ENCODE data around the gene LIPG.

DNA sequence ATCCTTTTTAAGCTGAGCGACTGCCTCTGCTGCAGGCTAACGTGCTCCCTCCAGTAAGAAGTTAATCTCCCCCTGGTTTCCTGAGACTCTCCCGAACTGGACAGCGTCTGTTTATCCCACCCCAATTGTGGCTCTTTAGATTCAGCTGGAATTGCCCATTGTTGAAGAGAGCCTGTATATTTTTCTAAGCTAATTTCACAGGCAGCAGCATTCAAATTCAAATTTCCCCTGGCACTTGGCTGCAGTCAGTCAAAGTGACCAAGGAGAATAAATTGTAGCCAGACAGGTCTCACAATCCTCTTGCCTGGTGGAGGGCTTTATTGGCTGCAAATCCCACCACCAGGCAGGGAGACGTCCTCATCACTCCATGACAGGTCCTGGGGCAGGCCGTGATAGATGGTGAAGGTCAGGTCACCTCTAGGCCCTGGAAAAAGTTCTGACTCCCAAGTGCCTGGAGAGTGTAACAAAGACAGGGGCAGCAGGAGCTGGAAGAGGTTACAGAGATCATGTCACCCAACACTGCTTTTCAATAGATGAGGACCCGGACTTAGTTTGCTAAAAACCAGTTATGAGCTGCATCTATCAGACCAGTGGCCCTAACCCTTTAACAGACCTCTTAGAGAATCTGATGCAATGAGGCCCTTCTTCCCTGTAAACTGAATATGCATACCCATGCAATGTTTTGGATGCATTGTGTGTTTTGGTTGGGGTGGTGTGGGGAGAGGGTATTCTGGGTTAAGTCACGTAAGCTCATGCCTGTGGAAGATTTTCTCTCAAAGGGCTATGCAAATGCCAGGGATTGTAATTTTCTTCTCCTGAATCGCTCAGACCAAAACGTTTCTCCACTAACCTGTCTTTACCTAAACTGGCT is 42.5 kb upstream of the LIPG start:
- TF ChIP-seq POLR2A (IDR thresholded peaks at IDR 0.05; ENCODE audit: low read depth) (no peak), CTCF (IDR thresholded peaks at IDR 0.05) (no peak), POLR2AphosphoS5 (IDR thresholded peaks at IDR 0.05) (no peak)

Measured in esophagus muscularis mucosa (tissue), 3 donors.